HUES64 (cell line): ENCODE data around the gene PDE4C.

Experiments
- H3K27ac ChIP-seq: 2 replicates; pipeline ENCODE4 v1.7.0; 2013; ENCODE audit warnings: low read depth, low read length, inconsistent platforms
- H3K27me3 ChIP-seq: 2 replicates; pipeline ENCODE4 v1.6.1; 2013; ENCODE audit warnings: mild to moderate bottlenecking, low read length; ENCODE audit not compliant: insufficient read depth
- H3K36me3 ChIP-seq: 2 replicates; pipeline ENCODE4 v1.6.1; 2013; ENCODE audit warnings: mild to moderate bottlenecking, low read length; ENCODE audit not compliant: insufficient read depth
- H3K4me1 ChIP-seq: 2 replicates; pipeline ENCODE4 v1.6.1; 2013; ENCODE audit warnings: mild to moderate bottlenecking, low read length, moderate library complexity; ENCODE audit not compliant: insufficient read depth
- H3K4me3 ChIP-seq: 2 replicates; pipeline ENCODE4 v1.5.1; 2013; ENCODE audit warnings: mild to moderate bottlenecking, low read length, moderate library complexity
- H3K9ac ChIP-seq: 2 replicates; pipeline ENCODE4 v1.6.1; 2013; ENCODE audit warnings: mild to moderate bottlenecking, low read depth, low read length
- H3K9me3 ChIP-seq: 2 replicates; pipeline ENCODE4 v1.6.1; 2013; ENCODE audit warnings: low read depth, low read length; ENCODE audit not compliant: insufficient read depth
- WGBS: fragments of 150-250, 120-280 bp; methylation state at CpG from one replicate; pipeline ENCODE4 v1.1.7; 2013; ENCODE audit warnings: missing lambda C conversion rate; 5-methylcytosine and 5-hydroxymethylcytosine counted together

PDE4C gene

GRCh38 chr19:18194181-18194530 is 32.1 kb downstream of the PDE4C start:
- Histone ChIP-seq H3K9ac (peak overlapping the region; percentile 67; the same call in 1 of the 2 replicates), H3K36me3 (peaks cover 34% of the 10 kb centered on the region), H3K4me3 (peak overlapping the region; percentile 81), H3K4me1 (peaks cover 10% of the 10 kb centered on the region), H3K9me3 (no peaks in the 10 kb centered on the region), H3K27me3 (no peaks in the 10 kb centered on the region), H3K27ac (no peak overlapping the region)
- 63% methylated on average over 12 of the region's 12 CpGs for WGBS

- Histone ChIP-seq H3K27ac (peak overlapping the region; percentile 60), H3K4me3 (peak overlapping the region; percentile 81), H3K9ac (peak overlapping the region; percentile 67), H3K36me3 (peaks cover 30% of the 10 kb centered on the region), H3K9me3 (no peaks in the 10 kb centered on the region), H3K4me1 (peaks cover 10% of the 10 kb centered on the region), H3K27me3 (no peaks in the 10 kb centered on the region)
- WGBS: 6% methylated on average over 46 of the region's 46 CpGs
These were observed 32.7 kb downstream of the PDE4C start for GRCh38 chr19:18193388-18194180.

GRCh38 chr19:18192673-18193387 is 33.4 kb downstream of the PDE4C start, which contains the start of gene MPV17L2:
Gene MPV17L2 (plus strand): TSS chr19:18193218. CDS start chr19:18193282, 64 bp downstream.
- H3K27ac ChIP-seq: peak within 1 kb of the TSS; percentile 60
- H3K4me1 ChIP-seq: peaks cover 10% of the 10 kb centered on the region
- H3K9ac ChIP-seq: peak within 1 kb of the TSS; percentile 67
- under 1% methylated on average over 74 of the region's 74 CpGs for WGBS
- H3K9me3 ChIP-seq: no peaks in the 10 kb centered on the region
- peak within 1 kb of the TSS; percentile 81 for H3K4me3 ChIP-seq
- peaks cover 22% of the 10 kb centered on the region for H3K36me3 ChIP-seq
- no peaks in the 10 kb centered on the region for H3K27me3 ChIP-seq

GRCh38 chr19:18191640-18192062 is 34.6 kb downstream of the PDE4C start:
- H3K9ac ChIP-seq: no peak overlapping the region
- no peaks in the 10 kb centered on the region for H3K27me3 ChIP-seq
- H3K9me3 ChIP-seq: no peaks in the 10 kb centered on the region
- H3K27ac ChIP-seq: no peak overlapping the region; the same call in 1 of the 2 replicates
- H3K4me1 ChIP-seq: peaks cover 10% of the 10 kb centered on the region
- 91% methylated on average over 5 of the region's 5 CpGs for WGBS
- peaks cover 16% of the 10 kb centered on the region for H3K36me3 ChIP-seq
- H3K4me3 ChIP-seq: no peak overlapping the region; the same call in 1 of the 2 replicates

GRCh38 chr19:18190278-18190677 is 36.0 kb downstream of the PDE4C start:
- Histone ChIP-seq H3K4me3 (no peak overlapping the region), H3K36me3 (peaks cover 4% of the 10 kb centered on the region; the same call in 1 of the 2 replicates), H3K27me3 (no peaks in the 10 kb centered on the region), H3K4me1 (peaks cover 10% of the 10 kb centered on the region), H3K27ac (no peak overlapping the region), H3K9ac (no peak overlapping the region), H3K9me3 (no peaks in the 10 kb centered on the region)
- 96% methylated on average over 4 of the region's 4 CpGs for WGBS

- 31% methylated on average over 6 of the region's 6 CpGs for WGBS
- Histone ChIP-seq H3K36me3 (no peaks in the 10 kb centered on the region), H3K4me3 (no peak overlapping the region), H3K9me3 (no peaks in the 10 kb centered on the region), H3K27ac (no peak overlapping the region; the same call in 1 of the 2 replicates), H3K27me3 (no peaks in the 10 kb centered on the region), H3K9ac (no peak overlapping the region), H3K4me1 (no peaks in the 10 kb centered on the region)
These were observed 40.7 kb downstream of the PDE4C start for GRCh38 chr19:18185538-18185937.

GRCh38 chr19:18183529-18183928 is 42.7 kb downstream of the PDE4C start:
- Histone ChIP-seq H3K9me3 (no peaks in the 10 kb centered on the region), H3K4me3 (no peak overlapping the region), H3K27ac (no peak overlapping the region), H3K27me3 (no peaks in the 10 kb centered on the region), H3K4me1 (no peaks in the 10 kb centered on the region), H3K36me3 (no peaks in the 10 kb centered on the region), H3K9ac (no peak overlapping the region)

- Histone ChIP-seq H3K9me3 (no peaks in the 10 kb centered on the region), H3K4me1 (no peaks in the 10 kb centered on the region), H3K27me3 (peaks cover 6% of the 10 kb centered on the region), H3K36me3 (no peaks in the 10 kb centered on the region), H3K4me3 (no peak overlapping the region), H3K27ac (no peak overlapping the region), H3K9ac (no peak overlapping the region)
- WGBS: 83% methylated on average over 4 of the region's 5 CpGs
These were observed 46.3 kb downstream of the PDE4C start for GRCh38 chr19:18179957-18180356.

- no peaks in the 10 kb centered on the region for H3K36me3 ChIP-seq
- 90% methylated on average over 19 of the region's 19 CpGs for WGBS
- no peak overlapping the region for H3K4me3 ChIP-seq
- H3K27ac ChIP-seq: no peak overlapping the region
- H3K4me1 ChIP-seq: no peaks in the 10 kb centered on the region
- H3K27me3 ChIP-seq: peaks cover 20% of the 10 kb centered on the region
- no peak overlapping the region for H3K9ac ChIP-seq
- H3K9me3 ChIP-seq: no peaks in the 10 kb centered on the region
These were observed 49.6 kb downstream of the PDE4C start for GRCh38 chr19:18176367-18177310.

- H3K27me3 ChIP-seq: peaks cover 20% of the 10 kb centered on the region
- 0 out of 2 replicates have a peak, but pooled peaks cover 3% of the 10 kb centered on the region for H3K36me3 ChIP-seq
- H3K4me3 ChIP-seq: no peak overlapping the region
- H3K9me3 ChIP-seq: no peaks in the 10 kb centered on the region
- WGBS: 92% methylated on average over 11 of the region's 11 CpGs
- no peak overlapping the region for H3K9ac ChIP-seq
- no peaks in the 10 kb centered on the region for H3K4me1 ChIP-seq
- H3K27ac ChIP-seq: no peak overlapping the region
These were observed 51.3 kb downstream of the PDE4C start for GRCh38 chr19:18174983-18175382.
